ENCODE data around the gene LUZP2.

DNA sequence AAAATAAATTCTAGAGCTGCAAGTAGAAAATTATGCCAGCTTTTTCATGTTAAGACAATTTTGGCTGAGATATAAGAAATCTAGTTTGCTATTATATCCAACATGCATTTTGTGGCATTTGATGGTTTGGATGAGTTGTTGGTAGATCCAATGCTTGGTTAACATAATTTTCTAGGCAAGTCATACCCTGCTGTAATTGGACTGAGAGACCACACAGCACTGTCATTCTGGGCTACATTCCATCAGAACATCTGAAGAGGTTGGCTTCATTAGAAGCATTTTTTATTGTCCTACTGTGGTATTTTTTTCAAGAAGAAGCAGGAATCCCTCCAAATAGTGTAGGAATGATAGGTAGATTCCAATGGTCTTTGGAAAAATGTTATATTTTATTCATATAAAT lies 561.0 kb downstream of the LUZP2 start:
- TF ChIP-seq, protein P1, sequence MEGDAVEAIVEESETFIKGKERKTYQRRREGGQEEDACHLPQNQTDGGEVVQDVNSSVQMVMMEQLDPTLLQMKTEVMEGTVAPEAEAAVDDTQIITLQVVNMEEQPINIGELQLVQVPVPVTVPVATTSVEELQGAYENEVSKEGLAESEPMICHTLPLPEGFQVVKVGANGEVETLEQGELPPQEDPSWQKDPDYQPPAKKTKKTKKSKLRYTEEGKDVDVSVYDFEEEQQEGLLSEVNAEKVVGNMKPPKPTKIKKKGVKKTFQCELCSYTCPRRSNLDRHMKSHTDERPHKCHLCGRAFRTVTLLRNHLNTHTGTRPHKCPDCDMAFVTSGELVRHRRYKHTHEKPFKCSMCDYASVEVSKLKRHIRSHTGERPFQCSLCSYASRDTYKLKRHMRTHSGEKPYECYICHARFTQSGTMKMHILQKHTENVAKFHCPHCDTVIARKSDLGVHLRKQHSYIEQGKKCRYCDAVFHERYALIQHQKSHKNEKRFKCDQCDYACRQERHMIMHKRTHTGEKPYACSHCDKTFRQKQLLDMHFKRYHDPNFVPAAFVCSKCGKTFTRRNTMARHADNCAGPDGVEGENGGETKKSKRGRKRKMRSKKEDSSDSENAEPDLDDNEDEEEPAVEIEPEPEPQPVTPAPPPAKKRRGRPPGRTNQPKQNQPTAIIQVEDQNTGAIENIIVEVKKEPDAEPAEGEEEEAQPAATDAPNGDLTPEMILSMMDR (IDR thresholded peaks at IDR 0.05) = no peak
- TF ChIP-seq POLR2A (IDR thresholded peaks at IDR 0.05) = no peak
